B cell (primary cell): ENCODE data around the gene AMOTL1. TPM values are rescaled to one million over a fixed set of nuclear protein-coding genes. Genes with fewer than 3 reads are reported as not detected.
A peak's percentile ranks its signal among the peaks of the same experiment; 100 is the strongest.

Experiments
- ATAC-seq: fragments of 200-7000 bp; cut with Tn5 transposase; one replicate; pipeline ENCODE4 v1.10.0; 2021; ENCODE audit warnings: low read depth, mild to moderate bottlenecking, moderate number of reproducible peaks, moderate library complexity
- CTCF ChIA-PET: fragments of 350-600 bp; sonication (Branson Sonifier 250); formaldehyde crosslinking; loops from one replicate; lab custom pipeline; 2021; ENCODE audit warnings: antibody characterized with exemption, inconsistent platforms; lab: Charles Lee
- POLR2A ChIA-PET: fragments of 350-600 bp; sonication (Branson Sonifier 250); formaldehyde crosslinking; loops from one replicate; lab custom pipeline; 2021; ENCODE audit warnings: antibody characterized with exemption; lab: Charles Lee
- DNase-seq: peaks from one replicate; pipeline ENCODE4 v3.0.0; 2013
- H2AFZ ChIP-seq: 2 replicates; pipeline ENCODE4 v1.6.1; 2012; ENCODE audit warnings: mild to moderate bottlenecking, low read depth, low read length; ENCODE audit not compliant: insufficient read depth, poor library complexity, severe bottlenecking
- H3K27ac ChIP-seq, 2 donors: 1 replicate in 1 of 2; 2 replicates in 1 of 2; pipeline ENCODE4 v1.5.1; 2012 to 2013; ENCODE audit warnings: low read length in 2 of 2, mild to moderate bottlenecking in 2 of 2, moderate library complexity in 1 of 2
- H3K27me3 ChIP-seq, 4 experiments: fragments of 200-600 bp in 1 of 4; sonication (generic) in 1 of 4; replicated peaks in 1 of 4; 1 replicate in 2 of 4; 2 replicates in 2 of 4; pipeline versions ENCODE4 v1.6.1 to v1.7.0; 2013 to 2016; ENCODE audit warnings: low read length in 3 of 4, mild to moderate bottlenecking in 2 of 4, mixed read lengths in 1 of 4, moderate library complexity in 1 of 4; ENCODE audit not compliant: insufficient read depth in 4 of 4, control insufficient read depth in 3 of 4; ENCODE audit errors: control extremely low read depth in 1 of 4
- H3K36me3 ChIP-seq, 2 experiments: replicated peaks in 1 of 2; 1 replicate in 1 of 2; 2 replicates in 1 of 2; pipeline versions ENCODE4 v1.6.1 to v1.7.1; 2013; ENCODE audit warnings: low read length in 1 of 2; ENCODE audit not compliant: insufficient read depth in 2 of 2, control insufficient read depth in 1 of 2; ENCODE audit errors: control extremely low read depth in 1 of 2, extremely low read depth in 1 of 2
- H3K4me1 ChIP-seq, 2 donors: fragments of 200-600 bp in 1 of 2; sonication (generic) in 1 of 2; 1 replicate in 1 of 2; 2 replicates in 1 of 2; pipeline versions ENCODE4 v1.5.1 to v1.6.1; 2013 to 2017; ENCODE audit warnings: low read length in 2 of 2; ENCODE audit not compliant: control insufficient read depth in 2 of 2, insufficient read depth in 2 of 2
- H3K4me2 ChIP-seq: replicated peaks from 2 replicates; pipeline ENCODE3; 2012; ENCODE audit warnings: mild to moderate bottlenecking, low read depth, low read length; ENCODE audit not compliant: poor library complexity, severe bottlenecking
- H3K4me3 ChIP-seq, 5 experiments: fragments of 200-600 bp in 1 of 5; sonication (generic) in 1 of 5; 1 replicate in 3 of 5; 2 replicates in 2 of 5; pipeline versions ENCODE4 v1.5.1 to v1.7.0; 2011 to 2016; ENCODE audit warnings: low read length in 4 of 5, mild to moderate bottlenecking in 4 of 5, low read depth in 2 of 5, control low read depth in 1 of 5, moderate library complexity in 1 of 5; ENCODE audit not compliant: insufficient read depth in 1 of 5; ENCODE audit errors: control extremely low read depth in 1 of 5, extremely low read depth in 1 of 5
- H3K79me2 ChIP-seq: fragments of 200-600 bp; sonication (generic); one replicate; pipeline ENCODE4 v1.6.0; 2016; ENCODE audit warnings: low read length; ENCODE audit not compliant: control insufficient read depth, insufficient read depth
- H3K9ac ChIP-seq: fragments of 200-600 bp; sonication (generic); 2 replicates; pipeline ENCODE4 v1.6.1; 2017; ENCODE audit warnings: mild to moderate bottlenecking, low read length, moderate library complexity
- H3K9me3 ChIP-seq, 3 donors: one replicate each; pipeline versions ENCODE4 v1.6.1 to v1.7.1; 2013; ENCODE audit warnings: low read length in 2 of 3; ENCODE audit not compliant: control insufficient read depth in 2 of 3, insufficient read depth in 1 of 3; ENCODE audit errors: control extremely low read depth in 1 of 3
- H4K20me1 ChIP-seq: 2 replicates; pipeline ENCODE4 v1.6.0; 2012; ENCODE audit warnings: mild to moderate bottlenecking, low read length; ENCODE audit not compliant: insufficient read depth, control insufficient read depth, poor library complexity, severe bottlenecking
- H3K27ac Mint-ChIP-seq: one replicate; pipeline ENCODE4 v1.8.0; 2021; ENCODE audit warnings: mixed read lengths
- H3K27me3 Mint-ChIP-seq: one replicate; pipeline ENCODE4 v1.8.0; 2021; ENCODE audit warnings: mixed read lengths
- H3K4me1 Mint-ChIP-seq: one replicate; pipeline ENCODE4 v1.8.0; 2021; ENCODE audit warnings: mixed read lengths
- H3K4me3 Mint-ChIP-seq: one replicate; pipeline ENCODE4 v1.8.0; 2021; ENCODE audit warnings: mixed read lengths
- H3K9me3 Mint-ChIP-seq: one replicate; pipeline ENCODE4 v1.8.0; 2022; ENCODE audit warnings: mixed read lengths; ENCODE audit not compliant: insufficient read depth
- CTCF ChIP-seq: fragments of 200-600 bp; IDR thresholded peaks from one replicate; pipeline ENCODE4 v1.8.0; 2022; ENCODE audit warnings: antibody characterized with exemption, mild to moderate bottlenecking
- EZH2 ChIP-seq: IDR thresholded peaks from 2 replicates; pipeline ENCODE4 v1.6.1; 2012; ENCODE audit warnings: borderline replicate concordance, low read depth, mild to moderate bottlenecking, moderate library complexity, low read length; ENCODE audit not compliant: insufficient read depth, poor library complexity, severe bottlenecking
- WGBS: methylation state at CpG from one replicate; pipeline ENCODE4 v1.1.5; 2013; ENCODE audit warnings: missing lambda C conversion rate; ENCODE audit not compliant: insufficient coverage; 5-methylcytosine and 5-hydroxymethylcytosine counted together
- intact Hi-C: fragments of 100-400 bp; cut with micrococcal nuclease; formaldehyde crosslinking; loops from one replicate; pipeline ENCODE4 v1.10.0; 2022
- polyA plus RNA-seq: library from polyadenylated mRNA; depleted of rRNA; stranded (reverse); fragments of >200 nt; gene quantifications from 2 replicates; pipeline ENCODE4 v1.2.3, GENCODE V29; 2012
- total RNA-seq, 2 donors: library from RNA; stranded (reverse); fragments of 120-200 nt in 1 of 2; gene quantifications; 1 replicate in 1 of 2; 2 replicates in 1 of 2; pipeline versions ENCODE4 v1.2.3 to v1.2.4, GENCODE V29; 2013 to 2022

Gene AMOTL1
- total and polyA plus RNA-seq, 2 donors (not counting 1 experiment from before 2014, with no cell fraction given): 0.04 to 0.30 TPM

- Mint-ChIP-seq H3K4me3 (no peak overlapping the region), H3K27me3 (no peaks in the 10 kb centered on the region), H3K4me1 (no peaks in the 10 kb centered on the region), H3K27ac (no peak overlapping the region), H3K9me3 (peaks cover 12% of the 10 kb centered on the region)
- 100% methylated on average over 1 of the region's 2 CpGs for WGBS
- Histone ChIP-seq H3K4me2 (no peak overlapping the region), H3K27ac (no peak overlapping the region), H3K4me3 (no peak overlapping the region), H3K4me1 (no peaks in the 10 kb centered on the region), H3K36me3 (no peaks in the 10 kb centered on the region), H3K9me3 (peaks cover 3 to 18% (median 9%) of the 10 kb centered on the region in 3 donors), H3K27me3 (no peaks in the 10 kb centered on the region), H3K79me2 (no peaks in the 10 kb centered on the region), H2AFZ (no peak overlapping the region), H3K9ac (no peak overlapping the region), H4K20me1 (no peaks in the 10 kb centered on the region)
- TF ChIP-seq EZH2 (no peak), CTCF (no peak)
- intact Hi-C loops: loop anchor here (5.0 to 10.0 kb wide), 2 partner anchors 1001 to 1531 kb away; no protein-coding TSS in a partner anchor
- DNase-seq (no peak), ATAC-seq (no peak)
- CTCF ChIA-PET: interaction anchor here (0.7 to 2.8 kb wide), 4 partner anchors 38 to 1001 kb away, joined by 3 to 16 read pairs (median 8); no protein-coding TSS in a partner anchor
- POLR2A ChIA-PET: no interaction called here
Observed at GRCh38 chr11:94895971-94896370, 127.8 kb downstream of the AMOTL1 start.

- ATAC-seq (peak; percentile 57), DNase-seq (peak; percentile 47)
- Histone ChIP-seq H4K20me1 (no peaks in the 10 kb centered on the region), H3K4me3 (no peak overlapping the region), H3K36me3 (no peaks in the 10 kb centered on the region), H3K27me3 (no peaks in the 10 kb centered on the region), H3K27ac (no peak overlapping the region), H3K4me1 (no peaks in the 10 kb centered on the region), H3K4me2 (no peak overlapping the region), H3K9me3 (peaks cover 2 to 17% (median 9%) of the 10 kb centered on the region in 3 donors), H3K9ac (no peak overlapping the region), H3K79me2 (no peaks in the 10 kb centered on the region), H2AFZ (no peak overlapping the region)
- intact Hi-C loops: loop anchor here (1.0 to 10.0 kb wide), 4 partner anchors 274 to 1530 kb away; no protein-coding TSS in a partner anchor
- ChIA-PET POLR2A (no interaction called here), CTCF (interaction anchor here (0.6 to 2.8 kb wide), 19 partner anchors 8 to 1002 kb away, joined by 3 to 16 read pairs (median 3); no protein-coding TSS in a partner anchor)
- no peak overlapping the region for H3K27ac Mint-ChIP-seq
- WGBS: 0% methylated on average over 1 of the region's 1 CpG
- H3K27me3 Mint-ChIP-seq: no peaks in the 10 kb centered on the region
- H3K4me1 Mint-ChIP-seq: no peaks in the 10 kb centered on the region
- TF ChIP-seq CTCF (peak; percentile 97), EZH2 (no peak)
- H3K9me3 Mint-ChIP-seq: peaks cover 8% of the 10 kb centered on the region
- no peak overlapping the region for H3K4me3 Mint-ChIP-seq
Observed at GRCh38 chr11:94897330-94897768, 129.2 kb downstream of the AMOTL1 start.
